CD4-positive, alpha-beta memory T cell (primary cell): ENCODE data around the gene C6orf132. TPM values are rescaled to one million over a fixed set of nuclear protein-coding genes. Genes with fewer than 3 reads are reported as not detected.

Experiments
- CTCF ChIA-PET: fragments of 350-600 bp; sonication (Branson Sonifier 250); formaldehyde crosslinking; loops from one replicate; lab custom pipeline; 2021; ENCODE audit warnings: inconsistent platforms; ENCODE audit not compliant: partially characterized antibody; lab: Charles Lee
- POLR2A ChIA-PET: fragments of 350-600 bp; sonication (Branson Sonifier 250); formaldehyde crosslinking; loops from one replicate; lab custom pipeline; 2021; ENCODE audit not compliant: partially characterized antibody; lab: Charles Lee
- DNase-seq, 5 donors: peaks; one replicate each; pipeline versions ENCODE4 v3.0.0 to v3.0.0-alpha.2; 2020 to 2022; ENCODE audit warnings: mixed read lengths in 1 of 5
- H3K27ac ChIP-seq: one replicate; pipeline ENCODE4 v1.7.0; 2013; ENCODE audit warnings: low read depth, low read length
- H3K27me3 ChIP-seq: 2 replicates; pipeline ENCODE4 v1.7.0; 2013; ENCODE audit warnings: mild to moderate bottlenecking, low read length, moderate library complexity; ENCODE audit not compliant: insufficient read depth
- H3K36me3 ChIP-seq: 2 replicates; pipeline ENCODE4 v1.7.0; 2013; ENCODE audit warnings: mild to moderate bottlenecking, low read length, moderate library complexity; ENCODE audit not compliant: insufficient read depth
- H3K4me1 ChIP-seq: 2 replicates; pipeline ENCODE4 v1.7.0; 2013; ENCODE audit warnings: mild to moderate bottlenecking, low read length, moderate library complexity; ENCODE audit not compliant: insufficient read depth
- H3K4me3 ChIP-seq, 2 donors: one replicate each; pipeline ENCODE4 v1.7.0; 2013; ENCODE audit warnings: low read length in 2 of 2, mild to moderate bottlenecking in 1 of 2
- H3K9me3 ChIP-seq, 2 donors: one replicate each; pipeline ENCODE4 v1.7.0; 2013; ENCODE audit warnings: low read length in 2 of 2, control low read depth in 1 of 2; ENCODE audit not compliant: control insufficient read depth in 1 of 2
- H3K27ac Mint-ChIP-seq, 7 donors: one replicate each; pipeline ENCODE4 v1.8.0; 2020 to 2021; ENCODE audit warnings: mixed read lengths in 7 of 7, mild to moderate bottlenecking in 6 of 7, inconsistent platforms in 3 of 7, moderate library complexity in 3 of 7
- H3K27me3 Mint-ChIP-seq, 2 donors: one replicate each; pipeline ENCODE4 v1.8.0; 2020 to 2021; ENCODE audit warnings: mixed read lengths in 2 of 2
- H3K36me3 Mint-ChIP-seq, 2 donors: one replicate each; pipeline ENCODE4 v1.8.0; 2020 to 2021; ENCODE audit warnings: mixed read lengths in 2 of 2, inconsistent platforms in 1 of 2, mild to moderate bottlenecking in 1 of 2
- H3K4me1 Mint-ChIP-seq, 4 donors: one replicate each; pipeline ENCODE4 v1.8.0; 2020 to 2021; ENCODE audit warnings: mixed read lengths in 4 of 4, mild to moderate bottlenecking in 1 of 4
- H3K4me3 Mint-ChIP-seq, 8 donors: one replicate each; pipeline ENCODE4 v1.8.0; 2020 to 2021; ENCODE audit warnings: mixed read lengths in 8 of 8, mild to moderate bottlenecking in 7 of 8, moderate library complexity in 6 of 8, inconsistent platforms in 3 of 8
- H3K9me3 Mint-ChIP-seq, 8 donors: one replicate each; pipeline ENCODE4 v1.8.0; 2020 to 2021; ENCODE audit warnings: mixed read lengths in 8 of 8, mild to moderate bottlenecking in 5 of 8, inconsistent platforms in 3 of 8, moderate library complexity in 1 of 8
- intact Hi-C: fragments of 100-400 bp; cut with micrococcal nuclease; formaldehyde crosslinking; loops from one replicate; pipeline ENCODE4 v1.15.1; 2023
- polyA plus RNA-seq, 2 donors: library from polyadenylated mRNA; unstranded; fragments of 300-500 nt; fragmentation: Illumina TruSeq; gene quantifications; one replicate each; pipeline ENCODE4 v1.2.3, GENCODE V29; 2021
- total RNA-seq, 2 experiments: library from RNA; stranded (reverse); gene quantifications; one replicate each; pipeline ENCODE4 v1.2.3, GENCODE V29; 2021

The C6orf132 gene
- total and polyA plus RNA-seq, 4 experiments from 2014 or later = not detected

- Histone ChIP-seq H3K36me3 (no peaks in the 10 kb centered on the region), H3K27me3 (no peaks in the 10 kb centered on the region), H3K4me3 (no peak overlapping the region), H3K27ac (no peak overlapping the region), H3K9me3 (no peaks in the 10 kb centered on the region), H3K4me1 (peaks cover 5% of the 10 kb centered on the region)
- ChIA-PET POLR2A (no interaction called here), CTCF (no interaction called here)
- DNase-seq = no peak
- Mint-ChIP-seq H3K4me3 (peak overlapping the region in 4 of 8 donors; percentile 6 to 37 (median 28)), H3K9me3 (no peaks in the 10 kb centered on the region), H3K27ac (no peak overlapping the region), H3K4me1 (peaks cover 4 to 9% (median 5%) of the 10 kb centered on the region in 4 donors), H3K27me3 (peaks cover 17 to 25% of the 10 kb centered on the region in 2 donors), H3K36me3 (no peaks in the 10 kb centered on the region)
- intact Hi-C loops = no loop called here
Measured at GRCh38 chr6:42140756-42141602, 1.4 kb downstream of the C6orf132 start.

GRCh38 chr6:42140032-42140431 is 2.4 kb downstream of the C6orf132 start:
- H3K4me3 Mint-ChIP-seq = no peak overlapping the region
- Histone ChIP-seq H3K4me3 (no peak overlapping the region), H3K4me1 (peaks cover 5% of the 10 kb centered on the region), H3K9me3 (no peaks in the 10 kb centered on the region), H3K36me3 (no peaks in the 10 kb centered on the region), H3K27me3 (no peaks in the 10 kb centered on the region), H3K27ac (no peak overlapping the region)
- no peaks in the 10 kb centered on the region for H3K9me3 Mint-ChIP-seq
- intact Hi-C loops = no loop called here
- H3K27ac Mint-ChIP-seq = no peak overlapping the region
- CTCF ChIA-PET = interaction anchor here (0.6 to 1.9 kb wide), 3 partner anchors 24 to 59 kb away, joined by 3 to 6 read pairs (median 4); no protein-coding TSS in a partner anchor
- POLR2A ChIA-PET = no interaction called here
- DNase-seq = no peak
- H3K27me3 Mint-ChIP-seq = peaks cover 15 to 23% of the 10 kb centered on the region in 2 donors
- no peaks in the 10 kb centered on the region for H3K36me3 Mint-ChIP-seq
- H3K4me1 Mint-ChIP-seq = peaks cover 4 to 9% (median 5%) of the 10 kb centered on the region in 4 donors

- ChIA-PET CTCF (interaction anchor here (0.6 to 1.9 kb wide), 3 partner anchors 25 to 61 kb away, joined by 3 to 6 read pairs (median 4); no protein-coding TSS in a partner anchor), POLR2A (no interaction called here)
- Mint-ChIP-seq H3K4me1 (peaks cover 4 to 9% (median 5%) of the 10 kb centered on the region in 4 donors), H3K27ac (no peak overlapping the region), H3K9me3 (no peaks in the 10 kb centered on the region), H3K4me3 (no peak overlapping the region), H3K27me3 (peaks cover 16 to 22% of the 10 kb centered on the region in 2 donors), H3K36me3 (no peaks in the 10 kb centered on the region)
- no peaks in the 10 kb centered on the region for H3K27me3 ChIP-seq
- no peak overlapping the region for H3K4me3 ChIP-seq
- intact Hi-C loops = no loop called here
- H3K4me1 ChIP-seq = peaks cover 5% of the 10 kb centered on the region
- H3K9me3 ChIP-seq = no peaks in the 10 kb centered on the region
- H3K36me3 ChIP-seq = no peaks in the 10 kb centered on the region
- H3K27ac ChIP-seq = no peak overlapping the region
- DNase-seq = no peak
Measured at GRCh38 chr6:42138630-42139619, 3.5 kb downstream of the C6orf132 start.

GRCh38 chr6:42138190-42138589 is 4.2 kb downstream of the C6orf132 start:
- ChIA-PET CTCF (interaction anchor here (1.9 kb wide), 1 partner anchor 34 kb away, joined by 6 read pairs; no protein-coding TSS in a partner anchor), POLR2A (no interaction called here)
- no peak for DNase-seq
- Mint-ChIP-seq H3K4me3 (no peak overlapping the region), H3K9me3 (no peaks in the 10 kb centered on the region), H3K36me3 (no peaks in the 10 kb centered on the region), H3K27me3 (peaks cover 9 to 15% of the 10 kb centered on the region in 2 donors), H3K27ac (no peak overlapping the region), H3K4me1 (peaks cover 4 to 9% (median 5%) of the 10 kb centered on the region in 4 donors)
- peaks cover 5% of the 10 kb centered on the region for H3K4me1 ChIP-seq
- no peak overlapping the region for H3K27ac ChIP-seq
- no peak overlapping the region for H3K4me3 ChIP-seq
- H3K36me3 ChIP-seq = no peaks in the 10 kb centered on the region
- no peaks in the 10 kb centered on the region for H3K9me3 ChIP-seq
- intact Hi-C loops = no loop called here
- H3K27me3 ChIP-seq = no peaks in the 10 kb centered on the region

GRCh38 chr6:42137194-42137753 is 5.1 kb downstream of the C6orf132 start:
- ChIA-PET CTCF (interaction anchor here (1.0 kb wide), 1 partner anchor 32 kb away, joined by 3 read pairs; no protein-coding TSS in a partner anchor), POLR2A (no interaction called here)
- intact Hi-C loops = no loop called here
- H3K9me3 Mint-ChIP-seq = no peaks in the 10 kb centered on the region
- H3K27me3 Mint-ChIP-seq = peaks cover 6 to 11% of the 10 kb centered on the region in 2 donors
- H3K36me3 ChIP-seq = no peaks in the 10 kb centered on the region
- no peak for DNase-seq
- no peaks in the 10 kb centered on the region for H3K9me3 ChIP-seq
- H3K27ac ChIP-seq = no peak overlapping the region
- H3K4me1 Mint-ChIP-seq = peaks cover 0 to 4% (median 2%) of the 10 kb centered on the region in 4 donors
- H3K4me3 ChIP-seq = no peak overlapping the region
- H3K27ac Mint-ChIP-seq = no peak overlapping the region
- no peak overlapping the region for H3K4me3 Mint-ChIP-seq
- no peaks in the 10 kb centered on the region for H3K4me1 ChIP-seq
- no peaks in the 10 kb centered on the region for H3K27me3 ChIP-seq
- H3K36me3 Mint-ChIP-seq = no peaks in the 10 kb centered on the region

- CTCF ChIA-PET = interaction anchor here (1.0 kb wide), 1 partner anchor 32 kb away, joined by 3 read pairs; no protein-coding TSS in a partner anchor
- no peaks in the 10 kb centered on the region for H3K36me3 ChIP-seq
- peaks cover 6 to 11% of the 10 kb centered on the region in 2 donors for H3K27me3 Mint-ChIP-seq
- no peak overlapping the region for H3K27ac ChIP-seq
- no peak overlapping the region for H3K4me3 ChIP-seq
- no peak overlapping the region for H3K4me3 Mint-ChIP-seq
- H3K9me3 ChIP-seq = no peaks in the 10 kb centered on the region
- no peak overlapping the region for H3K27ac Mint-ChIP-seq
- H3K36me3 Mint-ChIP-seq = no peaks in the 10 kb centered on the region
- H3K9me3 Mint-ChIP-seq = no peaks in the 10 kb centered on the region
- H3K4me1 ChIP-seq = no peaks in the 10 kb centered on the region
- POLR2A ChIA-PET = no interaction called here
- peaks cover 0 to 4% (median 2%) of the 10 kb centered on the region in 4 donors for H3K4me1 Mint-ChIP-seq
- intact Hi-C loops = no loop called here
- H3K27me3 ChIP-seq = no peaks in the 10 kb centered on the region
- DNase-seq = no peak
Measured at GRCh38 chr6:42136508-42137193, 5.8 kb downstream of the C6orf132 start.
